Skeletal muscle tissue (tissue), 4 donors: ENCODE results near the gene GRAMD1A. TPM values are rescaled to one million over a fixed set of nuclear protein-coding genes. Genes with fewer than 3 reads are reported as not detected.

ENCODE experiments used
- H3K27ac ChIP-seq: one replicate; pipeline ENCODE4 v1.7.0; 2013; ENCODE audit warnings: mild to moderate bottlenecking, low read depth, low read length, inconsistent platforms
- H3K27me3 ChIP-seq, 3 donors: one replicate each; pipeline ENCODE4 v1.7.0; 2013; ENCODE audit warnings: low read length in 3 of 3; ENCODE audit not compliant: control insufficient read depth in 3 of 3, insufficient read depth in 3 of 3
- H3K36me3 ChIP-seq, 3 donors: one replicate each; pipeline ENCODE4 v1.7.0; 2013; ENCODE audit warnings: low read length in 3 of 3; ENCODE audit not compliant: control insufficient read depth in 3 of 3, insufficient read depth in 3 of 3
- H3K4me1 ChIP-seq, 3 donors: one replicate each; pipeline ENCODE4 v1.7.0; 2013; ENCODE audit warnings: low read length in 3 of 3, mild to moderate bottlenecking in 3 of 3; ENCODE audit not compliant: control insufficient read depth in 3 of 3, insufficient read depth in 3 of 3
- H3K4me3 ChIP-seq, 3 donors: one replicate each; pipeline ENCODE4 v1.7.0; 2013; ENCODE audit warnings: low read length in 3 of 3
- H3K9ac ChIP-seq, 3 donors: one replicate each; pipeline ENCODE4 v1.7.0; 2013; ENCODE audit warnings: low read length in 3 of 3, mild to moderate bottlenecking in 3 of 3, moderate library complexity in 2 of 3, low read depth in 1 of 3
- H3K9me3 ChIP-seq, 3 donors: one replicate each; pipeline ENCODE4 v1.7.0; 2013; ENCODE audit warnings: low read length in 3 of 3; ENCODE audit not compliant: control insufficient read depth in 3 of 3
- total RNA-seq: library from RNA; depleted of rRNA; stranded (reverse); fragments of >200 nt; gene quantifications from one replicate; pipeline ENCODE4 v1.2.3, GENCODE V29; 2014
- donor health status: Osteomylitis.

GRAMD1A gene
- 17.7 TPM for total RNA-seq

DNA sequence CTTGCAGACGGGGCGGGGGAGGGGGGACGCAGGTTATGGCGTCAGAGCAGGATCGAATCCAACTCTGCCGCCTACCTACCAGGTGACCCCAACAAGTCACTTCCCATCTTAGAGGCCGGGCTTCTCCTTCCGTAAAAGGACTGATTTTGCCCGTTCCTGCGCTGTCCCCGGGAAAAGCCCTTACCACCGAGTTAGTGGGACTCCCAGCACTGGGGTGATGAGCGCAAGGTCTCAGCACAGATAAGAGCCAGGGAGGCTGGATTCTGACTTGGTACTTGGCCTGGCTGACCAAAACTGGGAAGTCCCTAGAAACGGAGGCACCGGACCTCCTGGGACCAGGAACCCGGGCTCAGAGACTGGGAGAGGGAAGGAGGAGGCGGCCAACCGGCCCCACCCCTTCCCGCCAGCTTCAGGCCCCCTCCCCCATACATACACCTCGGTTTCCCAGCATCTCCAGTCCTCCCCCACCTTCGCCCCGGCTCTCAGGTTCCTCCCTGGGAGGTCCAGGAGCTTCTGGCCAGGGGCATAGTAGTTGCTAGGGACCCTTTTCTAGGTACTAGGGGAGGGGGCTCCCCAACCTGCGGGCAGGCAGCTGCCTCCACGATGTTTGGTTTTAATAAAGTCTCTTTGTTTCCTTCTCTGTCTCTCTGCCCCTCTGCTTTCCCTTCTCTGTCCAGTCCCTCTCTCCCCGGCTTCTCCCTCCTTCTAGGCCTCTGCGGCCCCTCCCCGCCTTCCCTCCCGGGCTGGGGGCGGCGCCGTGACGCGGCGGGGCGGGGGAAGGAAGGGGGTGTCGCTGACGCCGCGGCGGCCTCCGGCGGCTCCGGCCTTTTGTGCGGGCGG lies at the start of gene GRAMD1A:
TSS of gene GRAMD1A (plus strand) at position 826 of the 840 bp plus-strand sequence. CDS start 156 bp downstream, outside the sequence.
- peak within 1 kb of the TSS; percentile 92 to 94 (median 93) for H3K9ac ChIP-seq
- H3K9me3 ChIP-seq = no peaks in the 10 kb centered on the region
- H3K4me3 ChIP-seq = peak within 1 kb of the TSS; percentile 79 to 83 (median 81)
- H3K4me1 ChIP-seq = peaks cover 29 to 75% (median 46%) of the 10 kb centered on the region in 3 donors
- peaks cover 8 to 15% (median 13%) of the 10 kb centered on the region in 3 donors for H3K36me3 ChIP-seq
- peak within 1 kb of the TSS; percentile 98 for H3K27ac ChIP-seq
- no peaks in the 10 kb centered on the region for H3K27me3 ChIP-seq

DNA sequence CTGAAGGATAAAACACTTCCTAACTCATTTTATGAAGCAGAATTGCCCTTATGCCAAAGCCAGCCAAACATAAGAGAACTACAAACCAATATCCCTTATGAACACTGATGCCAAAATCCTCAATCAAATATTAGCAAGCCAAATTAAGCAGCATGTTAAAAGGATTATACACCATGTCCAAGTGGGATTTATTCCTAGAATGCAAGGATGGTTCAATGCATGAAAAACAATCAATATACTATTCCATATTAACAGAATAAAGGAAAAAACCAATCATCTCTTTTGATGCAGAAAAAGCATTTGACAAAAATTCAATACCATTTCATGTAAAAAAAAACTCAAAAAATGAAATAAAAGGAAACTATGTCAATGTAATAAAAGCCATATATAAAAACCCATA lies 47.0 kb upstream of the GRAMD1A start:
- H3K9me3 ChIP-seq = peaks cover 26 to 36% (median 30%) of the 10 kb centered on the region in 3 donors
- no peaks in the 10 kb centered on the region for H3K27me3 ChIP-seq
- no peak overlapping the region for H3K4me3 ChIP-seq
- H3K4me1 ChIP-seq = no peaks in the 10 kb centered on the region
- no peak overlapping the region for H3K27ac ChIP-seq
- H3K9ac ChIP-seq = no peak overlapping the region
- H3K36me3 ChIP-seq = peaks cover 20 to 23% (median 22%) of the 10 kb centered on the region in 3 donors

DNA sequence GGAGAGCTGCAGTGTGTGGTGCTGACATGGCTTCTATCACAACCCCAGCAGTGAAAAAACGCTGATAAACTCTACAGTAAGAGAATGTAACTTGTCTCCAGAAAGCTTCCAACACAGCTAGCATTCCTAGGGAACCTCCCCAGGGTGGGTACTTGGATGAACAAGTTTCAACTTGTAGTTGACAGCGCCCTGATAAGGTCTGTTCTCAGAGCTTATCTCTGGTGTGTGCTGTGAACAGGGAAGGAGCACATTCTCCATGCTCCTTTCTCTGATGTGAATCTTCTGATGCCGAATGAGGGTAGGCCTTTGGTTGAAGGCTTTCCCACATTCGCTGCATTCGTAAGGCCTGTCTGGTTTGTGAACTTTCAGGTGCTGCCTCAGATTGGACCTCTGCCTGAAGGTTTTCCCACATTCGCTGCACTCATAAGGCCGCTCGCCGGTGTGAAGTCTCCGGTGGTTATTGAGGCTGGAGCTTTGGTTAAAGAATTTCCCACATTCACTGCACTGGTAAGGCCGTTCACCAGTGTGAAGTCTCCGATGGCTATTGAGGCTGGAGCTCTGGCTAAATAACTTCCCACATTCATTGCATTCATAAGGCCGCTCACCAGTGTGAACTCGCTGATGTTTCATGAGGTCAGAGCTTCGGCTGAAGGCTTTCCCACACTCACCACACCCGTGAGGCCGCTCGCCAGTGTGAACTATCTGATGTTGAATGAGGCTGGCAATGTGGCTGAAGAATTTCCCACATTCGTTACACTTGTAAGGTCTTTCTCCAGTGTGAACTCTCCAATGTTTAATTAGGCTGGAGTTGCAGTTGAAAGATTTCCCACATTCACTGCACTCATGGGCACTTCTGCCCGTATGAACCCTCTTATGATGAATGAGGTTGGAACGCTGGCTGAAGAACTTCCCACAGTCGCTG lies 42.0 kb upstream of the GRAMD1A start:
- peaks cover 10 to 15% (median 10%) of the 10 kb centered on the region in 3 donors for H3K4me1 ChIP-seq
- H3K4me3 ChIP-seq = peak overlapping the region; percentile 0 to 32 (median 16)
- H3K27ac ChIP-seq = no peak overlapping the region
- peaks cover 51 to 54% (median 53%) of the 10 kb centered on the region in 3 donors for H3K36me3 ChIP-seq
- no peak overlapping the region for H3K9ac ChIP-seq
- peaks cover 43 to 56% (median 55%) of the 10 kb centered on the region in 3 donors for H3K9me3 ChIP-seq
- H3K27me3 ChIP-seq = no peaks in the 10 kb centered on the region

DNA sequence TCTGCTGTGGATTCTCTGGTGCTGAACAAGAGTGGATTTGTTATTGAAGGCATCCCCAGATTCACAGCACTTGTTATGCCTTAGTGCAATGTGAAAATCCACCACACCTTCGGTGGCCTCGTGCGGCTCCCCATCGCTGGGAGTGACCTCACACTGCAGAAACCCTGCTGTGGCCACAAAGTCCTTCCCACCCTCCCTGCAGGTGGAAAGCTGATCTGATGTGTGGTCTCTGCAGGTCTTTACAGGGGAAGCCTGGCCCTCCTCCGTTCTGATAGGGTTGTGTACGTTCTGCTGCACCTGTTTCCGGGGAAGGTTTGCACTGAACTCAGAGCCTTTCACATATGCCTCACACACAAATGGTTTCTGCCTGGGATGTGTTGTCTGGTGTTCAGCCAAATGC lies 41.1 kb upstream of the GRAMD1A start:
- Histone ChIP-seq H3K36me3 (peaks cover 51 to 54% (median 53%) of the 10 kb centered on the region in 3 donors), H3K9me3 (peaks cover 43 to 55% (median 51%) of the 10 kb centered on the region in 3 donors)

DNA sequence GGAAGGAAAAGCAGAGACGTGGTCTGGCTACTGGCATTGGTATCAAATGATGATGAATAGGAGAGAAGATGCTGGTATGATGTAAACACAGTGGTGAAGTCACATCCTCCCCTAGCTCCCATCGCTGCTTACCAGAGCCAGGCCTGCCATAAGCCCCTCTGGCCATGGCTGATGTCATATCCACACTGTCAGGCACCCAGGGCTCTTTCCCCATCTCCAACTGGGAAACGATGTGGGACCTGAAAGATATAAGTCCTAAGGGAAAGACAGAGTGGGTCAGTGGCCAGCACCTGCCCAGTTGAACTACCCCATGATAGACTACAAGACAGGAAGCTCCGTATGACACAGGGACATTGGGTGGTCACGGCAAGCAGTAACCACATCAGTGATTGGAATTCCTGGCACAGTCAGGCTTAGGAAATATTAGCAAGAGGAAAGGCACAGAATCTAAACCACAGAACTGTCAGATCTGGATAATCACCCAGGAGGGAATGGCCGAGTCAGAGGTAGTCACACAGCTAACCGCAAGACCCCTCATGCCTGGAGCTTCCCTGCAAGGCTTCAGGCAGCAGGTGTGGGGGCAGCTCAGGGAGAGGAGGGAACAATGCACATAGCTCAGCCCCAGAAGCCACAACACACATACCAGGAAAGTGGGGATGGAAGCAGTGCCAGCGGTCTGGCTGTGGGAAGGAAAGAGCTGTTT lies 39.9 kb upstream of the GRAMD1A start:
- peaks cover 43 to 55% (median 46%) of the 10 kb centered on the region in 3 donors for H3K9me3 ChIP-seq
- peak overlapping the region in 2 of 3 donors; percentile 17 to 19 for H3K4me3 ChIP-seq

More for the DNA sequence above, 41.1 kb upstream of the GRAMD1A start:
- Histone ChIP-seq H3K27me3 (no peaks in the 10 kb centered on the region), H3K9ac (no peak overlapping the region), H3K4me1 (peaks cover 13 to 21% (median 13%) of the 10 kb centered on the region in 3 donors), H3K27ac (no peak overlapping the region), H3K4me3 (peak overlapping the region in 2 of 3 donors; percentile 35 to 40)

DNA sequence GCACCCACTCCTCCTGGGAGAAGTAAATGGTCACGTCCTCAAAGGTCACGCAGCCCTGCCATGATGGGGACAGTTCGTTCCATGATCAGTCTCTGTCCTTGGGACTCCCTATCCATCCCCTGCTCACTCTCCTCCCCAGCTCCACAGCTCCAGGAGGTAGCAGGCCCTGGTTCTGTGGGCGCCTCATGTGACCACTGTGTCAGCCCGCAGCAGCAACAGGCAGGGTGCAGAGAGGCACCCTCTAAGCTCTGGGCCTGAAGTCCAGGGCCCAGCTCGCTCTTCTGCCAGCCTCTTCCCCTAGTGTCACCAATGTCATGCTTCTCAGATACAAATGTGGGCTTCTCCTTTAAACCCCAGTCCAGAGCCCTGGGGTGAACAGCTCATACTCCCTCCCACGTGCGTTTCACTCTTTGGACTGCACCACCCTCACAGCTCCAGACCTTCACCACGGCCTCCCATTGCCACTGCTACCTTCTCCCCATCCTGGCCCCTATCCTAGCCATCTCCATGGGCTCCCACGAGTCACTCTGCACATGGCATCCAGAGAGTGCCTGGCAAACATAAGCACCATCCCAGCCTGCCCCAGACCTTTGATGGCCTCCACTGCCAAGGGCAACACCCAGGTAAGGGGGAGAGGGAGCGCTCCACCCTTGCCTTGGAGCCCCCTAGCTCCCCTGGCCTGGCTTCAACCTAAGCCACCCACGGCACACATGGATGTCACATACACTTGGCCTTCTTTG lies 39.0 kb upstream of the GRAMD1A start:
- Histone ChIP-seq H3K27me3 (no peaks in the 10 kb centered on the region), H3K9me3 (peaks cover 38 to 51% (median 45%) of the 10 kb centered on the region in 3 donors), H3K9ac (no peak overlapping the region), H3K27ac (no peak overlapping the region), H3K4me3 (peak overlapping the region; percentile 17 to 22 (median 19)), H3K36me3 (peaks cover 49 to 54% (median 51%) of the 10 kb centered on the region in 3 donors), H3K4me1 (peaks cover 13 to 21% (median 15%) of the 10 kb centered on the region in 3 donors)

More for the DNA sequence above, 39.9 kb upstream of the GRAMD1A start:
- Histone ChIP-seq H3K36me3 (peaks cover 51 to 54% (median 53%) of the 10 kb centered on the region in 3 donors), H3K27me3 (no peaks in the 10 kb centered on the region), H3K9ac (no peak overlapping the region), H3K27ac (no peak overlapping the region), H3K4me1 (peaks cover 13 to 21% (median 15%) of the 10 kb centered on the region in 3 donors)

DNA sequence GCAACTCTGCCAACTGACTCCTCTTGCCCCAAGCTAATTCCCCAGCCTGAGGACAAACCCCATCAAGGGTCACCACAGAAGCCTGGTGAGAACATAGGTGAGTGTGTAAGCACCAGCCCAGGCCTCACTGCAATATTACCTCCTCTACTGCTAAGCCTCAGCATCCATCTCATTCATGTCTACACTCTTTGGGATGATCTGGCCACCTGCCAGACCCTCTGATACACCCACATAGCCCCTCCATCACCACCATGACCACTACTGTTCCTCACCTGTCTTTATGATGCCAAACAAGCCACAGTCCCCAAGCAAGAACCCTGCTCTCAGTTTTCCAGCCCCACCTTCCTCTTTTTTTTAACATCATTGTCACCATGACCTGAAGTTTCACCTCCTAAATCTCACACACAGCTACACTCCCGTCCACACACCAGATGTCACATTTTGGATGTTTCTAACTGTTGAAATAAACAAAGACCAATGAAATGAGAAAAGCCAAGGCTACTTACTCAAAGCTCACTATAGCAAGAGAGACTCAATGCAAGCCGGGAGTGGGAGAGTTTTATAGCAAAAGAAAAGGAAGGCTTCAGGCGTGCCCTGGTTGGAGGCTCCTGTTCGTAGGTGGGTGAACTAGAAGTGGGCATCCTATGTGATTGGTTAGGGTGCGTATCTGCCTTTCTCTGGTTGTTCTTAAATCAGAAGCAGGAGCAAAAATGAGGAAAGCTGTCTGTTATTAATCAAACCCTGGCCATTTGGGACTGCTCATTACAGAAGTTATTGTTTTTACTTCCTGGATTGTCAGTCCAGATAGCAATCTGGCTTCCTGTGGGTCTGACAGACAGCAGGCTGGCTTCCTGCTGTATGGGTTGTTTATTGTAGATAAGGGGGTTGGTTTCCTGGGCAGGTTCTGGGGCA lies 38.1 kb upstream of the GRAMD1A start:
- Histone ChIP-seq H3K9ac (peak overlapping the region in 1 of 3 donors; percentile 3), H3K36me3 (peaks cover 41 to 46% (median 44%) of the 10 kb centered on the region in 3 donors), H3K27ac (no peak overlapping the region), H3K9me3 (peaks cover 34 to 43% (median 37%) of the 10 kb centered on the region in 3 donors), H3K27me3 (no peaks in the 10 kb centered on the region), H3K4me1 (peaks cover 13 to 21% (median 15%) of the 10 kb centered on the region in 3 donors), H3K4me3 (peak overlapping the region; percentile 54 to 82 (median 54))
